HepG2 (cell line): ENCODE data around the gene SNRNP25.

ENCODE experiments used
- ETV6 ChIP-seq: sonication (generic); formaldehyde crosslinking; conservative IDR thresholded peaks from 2 replicates; pipeline ENCODE4 v1.4.0; 2020; ENCODE audit warnings: missing genetic modification reagents
- HOXD1 ChIP-seq: sonication (generic); formaldehyde crosslinking; IDR thresholded peaks from 2 replicates; pipeline ENCODE4 v1.5.0; 2020; ENCODE audit warnings: missing genetic modification reagents
- NONO ChIP-seq, 2 experiments: fragments of 450-650 bp in 1 of 2; sonication (generic) in 1 of 2; formaldehyde crosslinking in 1 of 2; IDR thresholded peaks in 1 of 2; conservative IDR thresholded peaks in 1 of 2; 2 replicates each; pipeline versions ENCODE4 v1.6.1 to v1.8.0; 2017 to 2022; ENCODE audit warnings: mild to moderate bottlenecking in 1 of 2, missing genetic modification reagents in 1 of 2, moderate library complexity in 1 of 2
- RFX5 ChIP-seq: IDR thresholded peaks from 2 replicates; pipeline ENCODE4 v1.6.1; 2011; ENCODE audit warnings: low read depth, low read length, improper control_type of control experiment
- ZNF292 ChIP-seq: sonication (generic); formaldehyde crosslinking; IDR thresholded peaks from 2 replicates; pipeline ENCODE4 v1.8.1; 2022; ENCODE audit warnings: mild to moderate bottlenecking, low read depth, missing genetic modification reagents, borderline replicate concordance
- ZNF296 ChIP-seq: sonication (generic); formaldehyde crosslinking; conservative IDR thresholded peaks from 2 replicates; pipeline ENCODE4 v1.5.0; 2020; ENCODE audit warnings: mild to moderate bottlenecking, missing genetic modification reagents
- ZNF83 ChIP-seq: sonication (generic); formaldehyde crosslinking; IDR thresholded peaks from 2 replicates; pipeline ENCODE4 v1.4.0; 2020; ENCODE audit warnings: missing genetic modification reagents, mild to moderate bottlenecking, borderline replicate concordance
- TF ChIP-seq, protein P1 (sequence below): IDR thresholded peaks from 2 replicates; pipeline ENCODE4 v1.6.1; 2016; ENCODE audit warnings: missing compliant biosample characterization, missing genetic modification reagents, borderline replicate concordance
- TF ChIP-seq, protein P2 (sequence below): sonication (generic); formaldehyde crosslinking; IDR thresholded peaks from 2 replicates; pipeline ENCODE4 v1.9.0; 2021; ENCODE audit warnings: missing genetic modification reagents, mild to moderate bottlenecking, borderline replicate concordance

DNA sequence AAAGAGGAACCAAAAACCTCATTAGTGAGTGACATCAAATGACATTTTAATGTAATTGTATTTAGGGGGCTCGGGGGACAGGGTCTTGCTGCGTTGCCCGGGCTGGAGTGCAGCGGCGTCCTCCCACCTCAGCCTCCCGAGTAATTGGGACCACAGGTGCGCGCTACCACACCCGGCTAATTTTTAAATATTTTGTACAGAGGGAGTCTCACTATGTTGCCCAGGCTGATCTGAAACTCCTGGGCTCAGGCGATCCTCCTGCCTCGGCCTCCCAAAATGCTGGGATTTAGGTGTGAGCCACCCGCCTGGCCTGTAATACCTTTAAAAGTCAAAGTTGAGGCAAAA is 581 bp downstream of the SNRNP25 start:
- TF ChIP-seq ZNF296 (CRISPR knock-in tag) = no peak
- TF ChIP-seq RFX5 = no peak
- TF ChIP-seq, protein P1, sequence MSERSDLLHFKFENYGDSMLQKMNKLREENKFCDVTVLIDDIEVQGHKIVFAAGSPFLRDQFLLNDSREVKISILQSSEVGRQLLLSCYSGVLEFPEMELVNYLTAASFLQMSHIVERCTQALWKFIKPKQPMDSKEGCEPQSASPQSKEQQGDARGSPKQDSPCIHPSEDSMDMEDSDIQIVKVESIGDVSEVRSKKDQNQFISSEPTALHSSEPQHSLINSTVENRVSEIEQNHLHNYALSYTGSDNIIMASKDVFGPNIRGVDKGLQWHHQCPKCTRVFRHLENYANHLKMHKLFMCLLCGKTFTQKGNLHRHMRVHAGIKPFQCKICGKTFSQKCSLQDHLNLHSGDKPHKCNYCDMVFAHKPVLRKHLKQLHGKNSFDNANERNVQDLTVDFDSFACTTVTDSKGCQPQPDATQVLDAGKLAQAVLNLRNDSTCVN = no peak
- no peak for TF ChIP-seq ZNF83
- TF ChIP-seq HOXD1 (CRISPR knock-in tag) = no peak
- TF ChIP-seq ETV6 (CRISPR knock-in tag) = no peak
- no peak for TF ChIP-seq NONO (IDR thresholded peaks at IDR 0.05)
- TF ChIP-seq NONO (CRISPR knock-in tag; conservative IDR thresholded peaks at IDR 0.05) = no peak
- TF ChIP-seq, protein P2, sequence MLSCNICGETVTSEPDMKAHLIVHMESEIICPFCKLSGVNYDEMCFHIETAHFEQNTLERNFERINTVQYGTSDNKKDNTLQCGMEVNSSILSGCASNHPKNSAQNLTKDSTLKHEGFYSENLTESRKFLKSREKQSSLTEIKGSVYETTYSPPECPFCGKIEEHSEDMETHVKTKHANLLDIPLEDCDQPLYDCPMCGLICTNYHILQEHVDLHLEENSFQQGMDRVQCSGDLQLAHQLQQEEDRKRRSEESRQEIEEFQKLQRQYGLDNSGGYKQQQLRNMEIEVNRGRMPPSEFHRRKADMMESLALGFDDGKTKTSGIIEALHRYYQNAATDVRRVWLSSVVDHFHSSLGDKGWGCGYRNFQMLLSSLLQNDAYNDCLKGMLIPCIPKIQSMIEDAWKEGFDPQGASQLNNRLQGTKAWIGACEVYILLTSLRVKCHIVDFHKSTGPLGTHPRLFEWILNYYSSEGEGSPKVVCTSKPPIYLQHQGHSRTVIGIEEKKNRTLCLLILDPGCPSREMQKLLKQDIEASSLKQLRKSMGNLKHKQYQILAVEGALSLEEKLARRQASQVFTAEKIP (CRISPR knock-in tag) = no peak
- no peak for TF ChIP-seq ZNF292
